Osteoblast (primary cell): ENCODE results near the gene UNC13C. TPM values are rescaled to one million over a fixed set of nuclear protein-coding genes. Genes with fewer than 3 reads are reported as not detected.

Source experiments
- DNase-seq: peaks from one replicate; pipeline ENCODE4 v3.0.0; 2011; ENCODE audit warnings: low spot score, mixed read lengths; ENCODE audit not compliant: insufficient read length; ENCODE audit errors: missing footprints
- H2AFZ ChIP-seq: 2 replicates; pipeline ENCODE4 v1.6.0; 2011; ENCODE audit warnings: mild to moderate bottlenecking, low read length
- H3K27ac ChIP-seq: 2 replicates; pipeline ENCODE4 v1.5.1; 2011; ENCODE audit warnings: mild to moderate bottlenecking, low read depth, low read length, moderate library complexity
- H3K27me3 ChIP-seq: 2 replicates; pipeline ENCODE4 v1.6.0; 2012; ENCODE audit warnings: mild to moderate bottlenecking, control low read depth, inconsistent platforms, low read length, moderate library complexity; ENCODE audit not compliant: insufficient read depth
- H3K36me3 ChIP-seq: 2 replicates; pipeline ENCODE4 v1.5.1; 2011; ENCODE audit warnings: mild to moderate bottlenecking, low read length, control low read depth, moderate library complexity; ENCODE audit not compliant: insufficient read depth
- H3K4me1 ChIP-seq: 2 replicates; pipeline ENCODE4 v1.5.1; 2011; ENCODE audit warnings: mild to moderate bottlenecking, low read length, control low read depth, moderate library complexity; ENCODE audit not compliant: insufficient read depth
- H3K4me2 ChIP-seq: 2 replicates; pipeline ENCODE4 v1.6.0; 2011; ENCODE audit warnings: mild to moderate bottlenecking, low read length; ENCODE audit not compliant: insufficient read depth
- H3K4me3 ChIP-seq: fragments of 200-600 bp; sonication (generic); 3 replicates; pipeline ENCODE4 v1.5.1; 2012; ENCODE audit warnings: mild to moderate bottlenecking, low read length, inconsistent platforms; ENCODE audit not compliant: insufficient read depth
- H3K79me2 ChIP-seq: 2 replicates; pipeline ENCODE4 v1.6.0; 2012; ENCODE audit warnings: mild to moderate bottlenecking, low read length, control low read depth, inconsistent platforms; ENCODE audit not compliant: insufficient read depth
- H3K9me3 ChIP-seq: 2 replicates; pipeline ENCODE4 v1.5.1; 2011; ENCODE audit warnings: low read depth, low read length, control low read depth
- H4K20me1 ChIP-seq: 2 replicates; pipeline ENCODE4 v1.6.0; 2012; ENCODE audit warnings: mild to moderate bottlenecking, low read length, control low read depth; ENCODE audit not compliant: insufficient read depth
- total RNA-seq: library from RNA; depleted of rRNA; stranded (reverse); fragments of >200 nt; gene quantifications from 2 replicates; pipeline ENCODE4 v1.2.3, GENCODE V29; 2012
- TF ChIP-seq, protein P1 (sequence below): IDR thresholded peaks from 2 replicates; pipeline ENCODE4 v1.5.1; 2011; ENCODE audit warnings: mild to moderate bottlenecking, low read depth, low read length, moderate library complexity; ENCODE audit errors: extremely low read depth

UNC13C gene
- total RNA-seq, 1 donor, result not detected

DNA sequence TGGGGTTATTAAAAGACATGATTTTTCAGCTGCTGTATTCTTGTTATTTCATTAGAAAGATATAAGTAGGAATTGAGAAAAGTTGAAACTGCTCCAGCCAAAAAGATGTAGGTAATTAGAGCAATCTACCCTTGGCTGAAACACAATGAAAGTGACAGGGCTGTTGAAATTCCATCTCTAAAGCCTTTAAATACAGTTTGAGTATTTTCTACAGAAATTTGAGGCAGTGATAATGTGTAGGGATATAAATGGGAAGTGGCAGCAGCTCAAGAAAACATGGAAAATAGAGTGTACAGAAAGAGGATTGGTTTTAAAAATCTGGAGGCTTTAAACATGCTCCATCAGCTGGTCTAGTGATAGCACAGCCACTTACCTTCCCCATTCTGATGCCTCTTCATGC is 22.8 kb upstream of the UNC13C start:
- TF ChIP-seq, protein P1, sequence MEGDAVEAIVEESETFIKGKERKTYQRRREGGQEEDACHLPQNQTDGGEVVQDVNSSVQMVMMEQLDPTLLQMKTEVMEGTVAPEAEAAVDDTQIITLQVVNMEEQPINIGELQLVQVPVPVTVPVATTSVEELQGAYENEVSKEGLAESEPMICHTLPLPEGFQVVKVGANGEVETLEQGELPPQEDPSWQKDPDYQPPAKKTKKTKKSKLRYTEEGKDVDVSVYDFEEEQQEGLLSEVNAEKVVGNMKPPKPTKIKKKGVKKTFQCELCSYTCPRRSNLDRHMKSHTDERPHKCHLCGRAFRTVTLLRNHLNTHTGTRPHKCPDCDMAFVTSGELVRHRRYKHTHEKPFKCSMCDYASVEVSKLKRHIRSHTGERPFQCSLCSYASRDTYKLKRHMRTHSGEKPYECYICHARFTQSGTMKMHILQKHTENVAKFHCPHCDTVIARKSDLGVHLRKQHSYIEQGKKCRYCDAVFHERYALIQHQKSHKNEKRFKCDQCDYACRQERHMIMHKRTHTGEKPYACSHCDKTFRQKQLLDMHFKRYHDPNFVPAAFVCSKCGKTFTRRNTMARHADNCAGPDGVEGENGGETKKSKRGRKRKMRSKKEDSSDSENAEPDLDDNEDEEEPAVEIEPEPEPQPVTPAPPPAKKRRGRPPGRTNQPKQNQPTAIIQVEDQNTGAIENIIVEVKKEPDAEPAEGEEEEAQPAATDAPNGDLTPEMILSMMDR, result no peak
- Histone ChIP-seq H3K27me3 (no peaks in the 10 kb centered on the region), H2AFZ (no peak overlapping the region), H3K27ac (no peak overlapping the region), H3K79me2 (no peaks in the 10 kb centered on the region), H3K4me3 (no peak overlapping the region), H3K4me1 (no peaks in the 10 kb centered on the region), H3K4me2 (no peak overlapping the region), H3K9me3 (peaks cover 2% of the 10 kb centered on the region), H4K20me1 (no peaks in the 10 kb centered on the region), H3K36me3 (no peaks in the 10 kb centered on the region)
- no peak for DNase-seq

DNA sequence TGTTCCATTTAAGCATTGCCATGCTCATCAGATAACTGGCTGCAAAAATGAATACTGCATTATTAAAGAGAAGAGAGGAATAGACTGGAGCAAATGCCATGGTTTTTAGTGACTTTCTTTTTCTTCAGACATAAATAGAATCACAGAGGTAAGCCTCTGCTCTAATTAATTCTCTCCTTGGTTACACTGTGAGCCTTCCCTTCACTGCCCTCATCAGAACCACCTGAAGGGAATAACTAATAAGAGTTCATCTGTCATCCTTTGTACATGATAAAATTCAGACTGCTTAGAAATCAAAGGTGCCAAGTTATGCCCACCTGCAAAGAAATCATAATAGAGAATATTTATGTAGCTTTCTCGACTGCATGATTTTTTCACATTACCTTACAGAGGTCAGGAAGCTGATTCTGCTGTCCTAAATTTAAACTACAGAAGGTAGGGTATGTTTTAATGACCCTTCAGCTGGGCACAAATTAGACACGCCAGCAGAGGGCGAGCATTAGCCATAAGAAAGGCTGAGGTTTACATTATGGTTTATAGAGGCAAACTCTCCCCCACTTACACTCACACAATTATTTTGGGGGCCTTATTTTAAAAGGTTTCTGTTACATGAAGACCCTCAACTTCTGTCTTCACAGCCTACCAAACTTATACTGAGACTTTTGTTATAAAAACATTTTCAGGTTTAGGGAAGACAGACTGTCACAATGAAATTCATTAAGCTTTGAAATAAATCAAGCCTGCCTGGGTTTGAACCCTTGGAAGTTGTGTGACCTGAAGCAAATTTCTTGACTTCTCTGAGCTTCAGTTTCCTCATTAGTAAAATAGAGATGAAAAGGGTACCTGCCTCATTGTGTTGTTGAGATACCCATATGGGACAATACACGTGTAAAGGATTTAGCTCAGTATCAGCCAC is 15.3 kb upstream of the UNC13C start:
- H3K4me1 ChIP-seq, result no peaks in the 10 kb centered on the region
- H3K36me3 ChIP-seq, result no peaks in the 10 kb centered on the region
- H3K4me3 ChIP-seq, result no peak overlapping the region
- H3K27ac ChIP-seq, result no peak overlapping the region
- TF ChIP-seq, protein P1, result peak; percentile 40
- DNase-seq, result no peak
- no peaks in the 10 kb centered on the region for H4K20me1 ChIP-seq
- no peak overlapping the region for H2AFZ ChIP-seq
- no peaks in the 10 kb centered on the region for H3K9me3 ChIP-seq
- H3K79me2 ChIP-seq, result no peaks in the 10 kb centered on the region
- H3K4me2 ChIP-seq, result no peak overlapping the region
- H3K27me3 ChIP-seq, result no peaks in the 10 kb centered on the region

DNA sequence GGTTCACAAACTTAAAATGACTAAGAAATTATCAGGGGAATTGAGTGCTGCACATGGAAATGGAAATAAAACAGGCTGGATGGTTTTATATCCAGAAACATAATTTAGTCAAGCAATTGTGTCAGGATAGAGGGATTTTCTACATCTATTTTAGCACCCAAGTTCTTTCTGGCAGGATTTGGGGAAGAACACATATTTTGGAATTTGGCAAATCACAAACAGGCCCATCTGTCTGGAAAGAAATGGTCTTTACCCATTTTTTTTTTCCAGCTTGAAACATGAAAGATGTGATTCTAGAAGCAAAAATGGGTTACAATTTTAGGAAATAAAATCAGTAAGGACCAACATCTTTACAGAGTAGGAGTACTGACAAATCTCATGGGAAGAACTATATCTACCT is 14.4 kb upstream of the UNC13C start:
- Histone ChIP-seq H3K36me3 (no peaks in the 10 kb centered on the region), H4K20me1 (no peaks in the 10 kb centered on the region), H3K79me2 (no peaks in the 10 kb centered on the region), H3K9me3 (no peaks in the 10 kb centered on the region), H3K4me3 (no peak overlapping the region), H3K27me3 (no peaks in the 10 kb centered on the region), H3K4me1 (no peaks in the 10 kb centered on the region), H3K4me2 (no peak overlapping the region), H2AFZ (no peak overlapping the region), H3K27ac (no peak overlapping the region)
- TF ChIP-seq, protein P1, result no peak
- DNase-seq, result no peak

DNA sequence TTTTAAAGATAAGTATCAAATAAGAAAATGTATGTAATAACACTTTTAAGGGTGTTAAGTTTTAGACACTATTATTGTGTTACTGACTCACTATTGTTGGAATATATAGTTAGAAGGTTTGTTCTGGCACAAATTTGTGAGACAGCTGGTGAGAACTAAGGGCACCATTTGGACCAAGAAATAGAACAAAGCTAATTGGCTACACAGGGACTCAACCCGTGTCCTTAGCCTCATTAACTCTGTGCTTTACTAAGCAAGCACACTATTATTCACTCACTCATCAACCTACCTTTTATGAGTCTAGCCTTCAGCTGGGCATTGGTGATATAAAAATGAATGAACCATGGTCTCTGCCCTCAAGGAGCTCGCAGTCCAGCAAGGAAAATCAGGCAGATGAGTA is 4.1 kb upstream of the UNC13C start:
- no peak overlapping the region for H3K27ac ChIP-seq
- H3K27me3 ChIP-seq, result no peaks in the 10 kb centered on the region
- H3K79me2 ChIP-seq, result no peaks in the 10 kb centered on the region
- no peaks in the 10 kb centered on the region for H3K9me3 ChIP-seq
- no peak overlapping the region for H3K4me2 ChIP-seq
- TF ChIP-seq, protein P1, result no peak
- no peaks in the 10 kb centered on the region for H3K36me3 ChIP-seq
- H2AFZ ChIP-seq, result no peak overlapping the region
- no peaks in the 10 kb centered on the region for H4K20me1 ChIP-seq
- no peak for DNase-seq
- H3K4me3 ChIP-seq, result no peak overlapping the region
- no peaks in the 10 kb centered on the region for H3K4me1 ChIP-seq
